HL-60/S4 (cell line): ENCODE measurements around the gene TNFRSF12A.
"Not testable (repeated sequence)": the region's sequence is repeated elsewhere in the genome, so short reads cannot be mapped to it uniquely, and the experiment has no call there.

Experiments
- in situ Hi-C: fragments of 300-500 bp; cut with MboI; formaldehyde crosslinking; loops from 2 replicates; pipeline ENCODE4 v1.14.3; 2022; ENCODE audit warnings: low sequenced_read_pairs

The TNFRSF12A gene

DNA sequence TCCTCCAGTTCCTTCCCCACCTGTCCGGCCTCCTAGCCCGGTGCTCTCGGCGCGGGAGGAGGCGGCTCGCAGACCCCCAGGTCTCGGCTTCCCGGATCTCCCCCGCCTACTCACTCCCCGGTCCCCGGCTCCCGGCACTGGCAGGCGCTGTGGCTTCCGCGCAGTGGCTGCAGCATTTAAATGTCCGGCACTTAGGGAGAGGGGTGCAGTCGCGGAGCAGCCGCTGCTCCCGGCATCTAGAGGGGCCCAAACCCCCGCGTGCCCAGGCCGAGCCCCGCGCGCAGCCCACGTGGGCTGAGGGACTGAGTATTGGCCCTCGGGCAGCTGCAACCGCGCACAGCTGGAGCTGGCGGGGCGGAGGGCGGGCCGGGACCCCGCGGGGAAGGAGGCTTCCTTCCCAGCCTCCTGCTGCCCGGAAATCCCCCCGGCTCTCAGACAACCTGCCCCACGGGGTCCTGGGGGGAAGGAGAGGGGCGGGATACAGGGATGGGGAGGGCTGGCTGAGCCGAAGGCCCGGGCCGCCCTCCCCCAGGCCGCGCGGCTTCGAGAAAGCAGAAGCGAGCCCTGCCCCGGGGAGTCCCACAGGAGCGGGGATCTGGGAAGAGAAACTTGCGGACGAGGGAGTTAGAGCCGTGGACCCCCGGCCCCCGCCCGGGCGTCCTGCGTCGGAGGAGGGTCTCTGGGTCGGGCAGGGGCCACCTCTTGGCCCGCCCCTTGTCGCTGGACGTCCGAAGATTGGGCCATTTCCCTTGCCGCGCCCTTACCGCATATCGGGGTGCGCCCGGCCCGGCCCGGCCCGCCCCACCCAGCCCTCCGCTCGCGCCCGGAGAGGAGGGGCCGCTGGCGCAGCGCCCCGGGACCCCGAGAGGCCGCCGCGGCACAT lies 25.8 kb downstream of the TNFRSF12A start, which contains the start of gene MMP25:
TSS of gene MMP25 (plus strand) at position 804 of the 883 bp plus-strand sequence. CDS start 357 bp downstream, outside the sequence.
- in situ Hi-C loops: no loop called here

DNA sequence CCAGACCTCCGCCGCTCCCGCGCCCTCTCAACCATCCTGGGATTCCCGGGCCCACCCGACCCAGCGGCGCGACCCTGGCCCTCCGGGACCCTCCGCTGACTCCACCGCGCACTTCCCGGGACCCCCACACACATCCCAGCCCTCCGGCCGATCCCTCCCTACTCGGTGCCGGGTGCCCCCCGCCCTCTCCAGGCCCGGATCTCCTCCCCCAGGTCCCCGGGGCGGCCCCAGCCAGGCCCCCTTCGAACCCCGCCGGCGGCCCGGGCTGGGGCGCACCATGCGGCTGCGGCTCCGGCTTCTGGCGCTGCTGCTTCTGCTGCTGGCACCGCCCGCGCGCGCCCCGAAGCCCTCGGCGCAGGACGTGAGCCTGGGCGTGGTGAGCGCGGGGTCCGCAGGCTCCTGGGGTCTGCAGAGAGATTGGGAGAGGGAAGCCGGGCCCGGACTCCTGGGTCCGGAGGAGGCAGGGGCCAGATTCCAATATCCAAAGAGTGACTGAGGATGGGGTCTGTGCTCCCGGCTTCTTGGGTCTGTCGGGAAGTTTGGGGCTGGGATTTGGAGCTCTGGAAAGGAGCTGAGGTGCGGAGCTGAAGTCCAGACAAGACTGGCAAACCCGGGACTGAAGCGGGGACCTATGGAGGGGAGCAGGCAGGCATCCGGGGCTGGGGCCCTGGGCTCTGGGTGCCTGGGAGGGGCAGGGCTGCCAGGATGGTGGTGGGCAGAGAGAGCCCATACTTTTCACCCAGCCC lies 26.6 kb downstream of the TNFRSF12A start:
- in situ Hi-C loops: no loop called here

DNA sequence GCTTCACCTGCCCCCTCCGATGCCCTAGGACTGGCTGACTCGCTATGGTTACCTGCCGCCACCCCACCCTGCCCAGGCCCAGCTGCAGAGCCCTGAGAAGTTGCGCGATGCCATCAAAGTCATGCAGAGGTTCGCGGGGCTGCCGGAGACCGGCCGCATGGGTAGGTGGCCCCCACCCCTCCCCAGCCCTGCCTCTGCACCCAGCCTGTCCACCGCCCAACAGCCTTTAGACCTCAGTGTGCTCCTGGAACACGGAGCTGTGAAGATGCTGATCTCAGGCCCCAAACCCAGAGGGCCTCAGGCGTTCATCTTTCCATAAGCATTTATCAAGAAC lies 27.2 kb downstream of the TNFRSF12A start:
- in situ Hi-C loops: no loop called here

DNA sequence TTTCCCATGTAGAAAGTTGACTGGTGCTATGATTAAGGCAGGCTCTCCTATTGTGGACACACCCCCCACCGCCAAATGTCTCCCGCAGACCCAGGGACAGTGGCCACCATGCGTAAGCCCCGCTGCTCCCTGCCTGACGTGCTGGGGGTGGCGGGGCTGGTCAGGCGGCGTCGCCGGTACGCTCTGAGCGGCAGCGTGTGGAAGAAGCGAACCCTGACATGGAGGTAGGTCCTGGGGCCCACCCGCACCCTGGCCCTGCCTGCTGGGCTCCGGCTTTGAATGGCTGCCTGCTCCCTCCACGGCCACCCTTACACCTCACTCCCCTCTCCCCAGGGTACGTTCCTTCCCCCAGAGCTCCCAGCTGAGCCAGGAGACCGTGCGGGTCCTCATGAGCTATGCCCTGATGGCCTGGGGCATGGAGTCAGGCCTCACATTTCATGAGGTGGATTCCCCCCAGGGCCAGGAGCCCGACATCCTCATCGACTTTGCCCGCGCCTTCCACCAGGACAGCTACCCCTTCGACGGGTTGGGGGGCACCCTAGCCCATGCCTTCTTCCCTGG lies 29.8 kb downstream of the TNFRSF12A start:
- in situ Hi-C loops: no loop called here

DNA sequence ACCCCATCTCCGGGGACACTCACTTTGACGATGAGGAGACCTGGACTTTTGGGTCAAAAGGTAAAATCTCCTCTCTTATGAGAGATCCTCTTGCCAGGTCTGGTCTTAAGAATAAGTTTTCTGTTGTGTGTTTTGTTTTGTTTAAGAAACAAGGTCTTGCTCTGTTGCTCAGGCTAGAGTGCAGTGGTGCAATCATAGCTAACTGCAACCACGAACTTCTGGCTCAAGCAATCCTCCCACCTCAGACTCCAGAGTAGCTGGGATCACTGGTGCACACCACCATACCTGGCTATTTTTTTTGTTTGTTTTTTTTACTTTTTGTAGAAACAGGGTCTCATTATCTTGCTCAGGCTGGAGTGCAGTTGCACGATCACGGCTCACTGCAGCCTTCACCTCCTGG lies 30.3 kb downstream of the TNFRSF12A start:
- in situ Hi-C loops: no loop called here

DNA sequence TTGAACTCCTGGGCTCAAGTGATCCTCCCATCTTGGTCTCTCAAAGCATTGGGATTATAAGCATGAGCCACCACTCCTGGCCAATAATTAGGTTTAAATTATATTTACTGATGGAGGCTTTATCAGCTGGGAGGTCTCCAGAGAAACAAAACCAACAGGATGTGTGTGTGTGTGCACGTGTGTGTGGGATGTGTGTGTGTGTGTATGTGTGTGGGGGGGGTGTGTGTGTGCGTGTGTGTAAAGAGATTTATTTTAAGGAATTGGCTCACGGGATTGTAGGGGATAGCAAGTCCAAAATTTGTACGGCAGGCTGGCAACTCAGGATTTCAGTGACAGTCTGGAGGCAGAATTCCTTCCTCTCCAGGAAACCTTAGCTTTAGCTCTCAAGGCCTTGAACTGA lies 30.8 kb downstream of the TNFRSF12A start:
- in situ Hi-C loops: no loop called here

DNA sequence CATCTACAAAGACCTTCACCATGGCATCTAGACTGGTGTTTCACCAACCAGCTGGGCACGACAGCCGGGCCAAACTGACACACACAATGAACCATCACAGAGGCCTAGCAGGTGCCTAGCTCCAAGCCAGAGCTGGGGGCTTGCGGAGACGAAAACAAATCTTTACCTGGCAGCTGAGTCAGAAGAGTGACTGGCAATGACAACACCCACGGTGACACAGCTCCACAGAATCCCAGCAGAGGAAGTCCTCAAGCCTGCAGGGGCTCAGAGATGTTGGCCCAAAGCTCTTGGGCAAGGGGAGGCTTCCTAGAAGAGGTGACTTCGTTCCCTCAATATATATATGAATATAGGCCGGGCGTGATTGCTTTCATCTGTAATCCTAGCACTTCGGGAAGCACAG lies 31.3 kb downstream of the TNFRSF12A start:
- in situ Hi-C loops: no loop called here

DNA sequence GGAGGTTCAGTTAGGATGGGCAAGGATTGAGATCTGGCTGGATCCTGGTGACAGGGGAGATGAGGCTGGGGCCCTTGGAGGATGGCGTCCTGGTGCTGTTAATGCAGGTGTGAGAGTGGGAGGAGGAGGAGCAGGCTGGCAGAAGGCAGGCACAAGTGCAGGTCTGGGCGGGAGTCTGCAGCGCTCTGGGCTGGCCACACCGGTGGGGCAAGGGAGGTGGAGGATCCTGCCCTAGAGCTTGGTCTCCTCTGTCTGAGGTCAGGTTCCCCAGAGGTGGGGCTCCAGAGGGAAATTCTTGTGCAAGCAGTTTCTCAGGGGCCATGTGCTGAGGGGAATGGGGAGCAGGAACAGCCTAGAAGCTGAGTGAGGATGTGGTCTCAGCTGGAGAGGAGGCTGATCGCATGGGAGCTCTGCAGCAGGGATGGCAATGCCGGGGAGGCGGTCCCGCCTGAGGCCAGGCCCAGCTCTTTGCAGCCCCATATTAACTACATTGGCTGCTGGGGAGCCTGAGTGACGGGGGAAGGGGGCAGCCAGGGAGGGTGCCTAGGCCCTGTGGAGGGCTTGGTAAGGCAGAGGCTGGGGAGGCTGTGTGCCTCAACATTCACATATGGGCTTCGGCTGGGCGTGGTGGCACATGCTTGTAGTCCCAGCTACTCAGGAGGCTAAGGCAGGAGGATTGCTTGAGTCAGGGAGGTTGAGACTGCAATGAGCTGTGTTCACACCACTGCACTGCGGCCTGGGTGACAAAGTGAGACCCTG lies 32.6 kb downstream of the TNFRSF12A start:
- in situ Hi-C loops: not testable (repeated sequence)

DNA sequence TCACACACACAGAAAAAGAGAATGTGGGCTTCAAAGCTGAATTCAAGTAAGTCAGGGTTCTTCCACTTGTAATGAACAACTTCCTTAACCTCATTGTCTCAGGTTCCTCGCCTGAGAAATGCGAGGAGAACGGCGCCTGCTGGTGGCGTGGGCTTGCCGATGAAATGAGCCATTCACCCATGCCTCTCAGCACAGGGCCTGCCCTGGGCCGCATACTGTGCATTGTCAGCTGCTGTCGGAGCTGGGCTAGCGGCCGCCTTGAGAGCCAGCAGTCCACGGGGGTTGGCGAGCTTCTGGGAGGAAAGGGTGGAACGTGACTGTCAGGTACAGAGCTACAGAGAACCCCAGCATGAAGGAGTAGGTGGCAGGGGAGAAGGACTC lies 33.2 kb downstream of the TNFRSF12A start:
- in situ Hi-C loops: not testable (repeated sequence)

DNA sequence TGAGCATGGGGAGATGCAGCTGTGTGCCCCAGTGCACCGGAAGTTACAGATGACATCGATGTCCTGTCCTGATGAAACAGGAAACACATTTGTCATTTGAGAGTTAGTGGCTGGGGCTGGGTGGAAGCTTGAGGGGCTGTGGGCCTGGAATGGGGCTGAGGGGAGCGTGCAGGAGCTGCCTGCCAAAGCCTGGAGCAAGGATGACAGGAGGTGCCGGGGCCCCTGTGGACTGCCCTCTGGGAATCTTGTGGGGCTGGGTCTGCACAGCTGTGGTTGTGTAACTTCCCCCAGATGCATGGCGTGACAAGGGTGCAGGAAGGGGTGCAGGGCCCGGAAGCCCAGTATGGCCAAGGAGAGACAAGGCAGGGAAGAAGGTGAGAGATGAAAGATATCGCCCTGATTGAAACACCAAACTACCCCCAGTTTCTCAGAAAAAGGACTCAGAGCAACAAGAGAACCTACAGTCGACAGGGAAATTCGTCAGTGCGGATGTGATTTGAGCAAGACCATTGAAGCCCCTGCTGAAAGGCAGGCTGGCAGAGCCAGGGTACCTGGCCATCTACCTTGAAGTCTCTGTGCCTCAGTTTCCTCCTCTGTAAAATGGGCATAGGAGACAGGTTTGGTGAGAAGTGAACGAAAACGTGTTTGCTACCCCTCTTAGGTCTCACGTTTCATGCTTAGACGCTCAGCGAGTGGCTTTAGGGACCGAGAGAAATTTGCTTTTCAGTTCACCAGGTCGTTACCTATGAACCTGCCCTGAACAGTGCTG lies 35.0 kb downstream of the TNFRSF12A start:
- in situ Hi-C loops: no loop called here

DNA sequence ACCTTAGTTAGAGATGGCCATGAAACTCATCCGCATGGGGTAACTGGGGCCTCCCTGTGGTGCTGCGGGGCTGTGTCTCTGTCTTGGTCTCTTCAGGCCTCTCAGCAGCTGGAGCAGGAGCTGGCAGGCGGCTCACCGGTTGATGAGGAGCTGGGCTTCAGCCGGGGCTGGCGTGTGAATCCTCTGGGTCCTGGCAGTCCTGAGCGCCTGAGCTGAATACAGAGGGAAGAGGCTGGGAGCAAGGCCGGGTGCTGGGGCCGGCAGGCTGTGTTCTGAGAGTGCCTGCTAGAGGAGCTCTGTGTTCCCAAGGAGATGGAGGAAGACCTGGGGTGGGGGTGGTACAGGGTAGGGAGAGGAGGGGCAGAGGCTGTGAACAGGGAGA lies 35.6 kb downstream of the TNFRSF12A start:
- in situ Hi-C loops: not testable (repeated sequence)

DNA sequence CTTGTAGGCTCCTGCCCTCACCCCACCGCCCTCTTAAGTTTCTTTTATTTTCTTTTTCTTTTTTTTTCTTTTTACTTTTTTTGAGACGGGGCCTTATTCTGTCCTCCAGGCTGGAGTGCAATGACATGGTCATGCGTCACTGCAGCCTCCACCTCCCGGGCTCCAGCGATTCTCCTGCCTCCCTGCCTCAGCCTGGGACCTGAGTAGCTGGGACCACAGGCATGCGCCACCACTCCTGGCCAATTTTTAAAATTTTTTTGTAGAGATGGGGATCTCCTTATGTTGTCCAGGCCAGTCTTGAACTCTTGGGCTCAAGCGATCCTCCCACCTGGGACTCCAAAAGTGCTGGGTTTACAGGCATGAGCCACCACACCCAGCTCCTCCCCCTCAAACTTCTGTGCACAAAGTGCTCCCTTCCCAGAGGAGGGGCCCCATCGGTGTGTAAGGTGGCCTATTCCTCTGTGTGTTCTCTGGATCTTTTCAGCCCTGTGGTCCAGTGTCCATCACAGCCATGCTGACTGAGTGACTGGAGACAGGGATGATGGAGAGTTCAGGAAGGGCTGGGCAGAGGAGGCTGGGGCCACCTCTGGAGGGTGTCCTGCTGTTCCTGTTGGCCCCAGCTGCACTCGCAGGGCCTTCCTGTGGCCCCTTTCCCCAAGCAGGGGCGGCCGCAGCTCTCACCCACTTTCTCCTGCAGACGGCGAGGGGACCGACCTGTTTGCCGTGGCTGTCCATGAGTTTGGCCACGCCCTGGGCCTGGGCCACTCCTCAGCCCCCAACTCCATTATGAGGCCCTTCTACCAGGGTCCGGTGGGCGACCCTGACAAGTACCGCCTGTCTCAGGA lies 36.4 kb downstream of the TNFRSF12A start:
- in situ Hi-C loops: no loop called here

DNA sequence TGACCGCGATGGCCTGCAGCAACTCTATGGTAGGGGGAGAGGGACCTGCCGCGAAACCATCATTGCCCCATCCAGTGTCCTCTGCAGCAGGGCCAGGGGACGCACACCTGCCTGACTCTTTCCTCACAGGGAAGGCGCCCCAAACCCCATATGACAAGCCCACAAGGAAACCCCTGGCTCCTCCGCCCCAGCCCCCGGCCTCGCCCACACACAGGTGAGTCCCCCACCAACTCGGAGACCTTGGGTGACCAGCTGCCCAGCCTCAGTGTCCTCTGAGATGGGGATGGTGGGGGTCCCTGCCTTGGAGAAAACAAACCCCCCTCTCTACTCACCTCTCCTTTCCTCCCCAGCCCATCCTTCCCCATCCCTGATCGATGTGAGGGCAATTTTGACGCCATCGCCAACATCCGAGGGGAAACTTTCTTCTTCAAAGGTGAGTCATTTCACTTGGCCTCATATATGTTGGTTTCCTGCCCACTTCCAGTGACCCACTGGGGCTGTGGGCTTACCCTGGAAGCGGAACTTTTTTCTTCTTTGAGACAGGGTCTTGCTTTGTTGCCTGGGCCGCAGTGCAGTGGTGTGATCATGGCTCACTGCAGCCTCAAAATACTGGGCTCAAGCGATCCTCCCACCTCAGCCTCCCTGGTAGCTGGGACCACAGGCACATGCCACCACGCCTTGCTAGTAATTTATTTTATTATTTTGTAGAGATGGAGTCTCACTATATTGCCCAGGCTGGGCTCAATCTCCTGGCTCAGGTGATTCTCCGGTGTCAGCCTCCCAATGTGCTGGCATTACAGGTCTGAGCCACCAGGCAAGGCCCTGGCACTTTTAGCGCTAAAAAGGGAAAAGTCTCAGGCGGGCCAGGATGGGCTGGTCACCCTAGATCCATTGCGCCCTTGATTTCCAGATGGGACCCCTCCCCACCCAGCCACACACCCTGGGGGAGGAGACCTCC lies 37.3 kb downstream of the TNFRSF12A start:
- in situ Hi-C loops: no loop called here

DNA sequence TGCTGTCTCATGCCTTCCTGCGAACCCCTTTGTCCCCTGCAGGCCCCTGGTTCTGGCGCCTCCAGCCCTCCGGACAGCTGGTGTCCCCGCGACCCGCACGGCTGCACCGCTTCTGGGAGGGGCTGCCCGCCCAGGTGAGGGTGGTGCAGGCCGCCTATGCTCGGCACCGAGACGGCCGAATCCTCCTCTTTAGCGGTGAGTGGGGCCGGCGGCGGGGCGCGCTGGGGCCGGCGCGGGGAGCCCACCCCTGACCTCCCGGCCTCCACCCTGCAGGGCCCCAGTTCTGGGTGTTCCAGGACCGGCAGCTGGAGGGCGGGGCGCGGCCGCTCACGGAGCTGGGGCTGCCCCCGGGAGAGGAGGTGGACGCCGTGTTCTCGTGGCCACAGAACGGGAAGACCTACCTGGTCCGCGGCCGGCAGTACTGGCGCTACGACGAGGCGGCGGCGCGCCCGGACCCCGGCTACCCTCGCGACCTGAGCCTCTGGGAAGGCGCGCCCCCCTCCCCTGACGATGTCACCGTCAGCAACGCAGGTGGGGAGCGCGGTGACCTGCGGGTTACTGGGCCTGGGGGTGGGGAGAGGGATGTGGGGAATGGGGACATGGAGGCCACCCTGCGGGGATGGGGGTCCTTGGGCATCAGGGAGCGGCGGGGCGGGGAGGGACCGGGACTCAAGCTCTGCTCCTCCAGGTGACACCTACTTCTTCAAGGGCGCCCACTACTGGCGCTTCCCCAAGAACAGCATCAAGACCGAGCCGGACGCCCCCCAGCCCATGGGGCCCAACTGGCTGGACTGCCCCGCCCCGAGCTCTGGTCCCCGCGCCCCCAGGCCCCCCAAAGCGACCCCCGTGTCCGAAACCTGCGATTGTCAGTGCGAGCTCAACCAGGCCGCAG lies 38.2 kb downstream of the TNFRSF12A start:
- in situ Hi-C loops: no loop called here

DNA sequence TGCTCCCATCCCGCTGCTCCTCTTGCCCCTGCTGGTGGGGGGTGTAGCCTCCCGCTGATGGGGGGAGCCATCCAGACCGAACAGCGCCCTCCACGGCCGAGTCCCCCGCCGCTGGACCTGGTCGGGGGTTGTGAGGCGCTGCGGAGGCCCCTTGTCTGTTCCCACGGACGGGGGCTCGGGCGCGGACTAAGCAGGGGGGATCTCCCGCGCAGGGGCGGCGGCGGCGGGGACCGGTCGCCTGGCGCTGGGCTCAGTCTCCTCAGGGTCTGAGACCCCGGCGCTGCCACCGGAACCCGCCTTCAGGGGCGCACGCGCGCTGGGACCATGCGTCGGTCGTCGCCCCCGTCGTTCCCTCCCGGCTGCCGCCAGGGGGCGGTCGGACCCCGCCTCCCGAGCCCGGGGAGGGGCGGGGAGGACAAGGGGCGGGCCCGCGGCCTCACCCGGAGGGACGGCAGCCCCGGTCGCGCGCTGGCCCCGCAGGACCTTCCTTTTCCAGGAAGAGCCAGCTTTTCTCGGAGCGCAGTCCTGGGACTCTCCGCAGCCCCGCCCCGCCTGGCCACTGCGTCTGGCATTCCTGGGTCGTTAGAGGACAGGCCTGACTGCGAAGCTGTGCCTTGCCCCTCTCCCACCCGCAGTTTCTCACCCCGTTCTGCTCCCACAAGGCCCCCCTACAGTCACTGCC lies 39.0 kb downstream of the TNFRSF12A start:
- in situ Hi-C loops: no loop called here

DNA sequence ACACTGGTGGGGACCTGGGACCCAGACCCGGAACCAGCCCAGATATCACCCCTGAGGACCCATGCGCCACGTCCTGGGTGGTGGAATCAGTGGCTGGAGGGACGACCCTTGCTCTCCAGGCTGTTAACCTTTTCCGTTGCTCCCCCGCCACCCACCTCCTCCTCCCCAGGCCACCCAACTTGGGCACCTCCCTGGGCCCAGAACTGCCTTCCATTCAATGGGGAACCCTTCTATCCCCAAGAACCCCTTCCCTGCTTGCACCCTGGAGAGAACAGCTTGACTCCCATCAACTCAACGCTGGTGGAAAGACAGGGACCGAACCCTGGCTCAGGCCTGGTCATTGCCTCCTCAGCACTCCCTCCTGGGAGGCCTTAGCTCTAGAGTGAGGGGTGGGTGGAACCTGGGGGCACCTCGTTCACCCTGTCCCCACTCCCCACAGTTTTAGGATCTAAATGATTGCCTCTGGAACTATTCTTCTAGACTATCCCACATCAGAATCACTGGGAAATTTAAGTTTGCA lies 39.6 kb downstream of the TNFRSF12A start:
- in situ Hi-C loops: loop anchor here (5.0 kb wide), 1 partner anchor 68 kb away; no protein-coding TSS in a partner anchor
